Colonic mucosa (tissue), 4 donors: ENCODE results near the gene PNISR. TPM values are rescaled to one million over a fixed set of nuclear protein-coding genes. Genes with fewer than 3 reads are reported as not detected.

ENCODE experiments used
- DNase-seq: peaks from one replicate; pipeline ENCODE4 v3.0.0-alpha.2; 2020
- H3K27ac ChIP-seq: fragments of 200-600 bp; one replicate; pipeline ENCODE4 v1.8.0; 2021
- H3K27me3 ChIP-seq: fragments of 200-600 bp; one replicate; pipeline ENCODE4 v1.8.0; 2021
- H3K36me3 ChIP-seq: fragments of 200-600 bp; one replicate; pipeline ENCODE4 v1.8.0; 2021
- H3K4me1 ChIP-seq: fragments of 200-600 bp; one replicate; pipeline ENCODE4 v1.8.0; 2021; ENCODE audit warnings: mild to moderate bottlenecking
- H3K4me3 ChIP-seq: fragments of 200-600 bp; one replicate; pipeline ENCODE4 v1.8.0; 2021
- H3K9ac ChIP-seq, 2 donors: one replicate each; pipeline ENCODE4 v1.7.0; 2013; ENCODE audit warnings: control low read depth in 2 of 2, low read depth in 2 of 2, low read length in 2 of 2
- H3K9me3 ChIP-seq: fragments of 200-600 bp; one replicate; pipeline ENCODE4 v1.8.0; 2021
- intact Hi-C: fragments of 100-400 bp; cut with DNase I; formaldehyde crosslinking; loops from one replicate; pipeline ENCODE4 v1.14.1; 2022
- total RNA-seq, 2 donors: library from RNA; stranded (reverse); fragmentation: NEBNext Ultra II Directional in 1 of 2; extraction: Animal tissue kit (Norgen Biotek cat#: 25700) in 1 of 2; gene quantifications; one replicate each; pipeline ENCODE4 v1.2.1, GENCODE V29; 2021
- TF ChIP-seq, protein P1 (sequence below): fragments of 200-600 bp; IDR thresholded peaks from one replicate; pipeline ENCODE4 v1.8.0; 2022; ENCODE audit warnings: antibody characterized with exemption, mild to moderate bottlenecking
- donor health status: healthy.
- donor health status: DM: no; HTN: no; CAD: no.
- donor health status: DM: no; HTN: no; CAD: no.

Gene PNISR
- total RNA-seq, 2 donors from 2014 or later = 58.5 to 61.4 TPM

- intact Hi-C loops = no loop called here
- no peak overlapping the region for H3K4me3 ChIP-seq
- no peaks in the 10 kb centered on the region for H3K27me3 ChIP-seq
- H3K36me3 ChIP-seq = no peaks in the 10 kb centered on the region
- no peak overlapping the region for H3K27ac ChIP-seq
- H3K9ac ChIP-seq = no peak overlapping the region
- no peaks in the 10 kb centered on the region for H3K9me3 ChIP-seq
- TF ChIP-seq, protein P1, sequence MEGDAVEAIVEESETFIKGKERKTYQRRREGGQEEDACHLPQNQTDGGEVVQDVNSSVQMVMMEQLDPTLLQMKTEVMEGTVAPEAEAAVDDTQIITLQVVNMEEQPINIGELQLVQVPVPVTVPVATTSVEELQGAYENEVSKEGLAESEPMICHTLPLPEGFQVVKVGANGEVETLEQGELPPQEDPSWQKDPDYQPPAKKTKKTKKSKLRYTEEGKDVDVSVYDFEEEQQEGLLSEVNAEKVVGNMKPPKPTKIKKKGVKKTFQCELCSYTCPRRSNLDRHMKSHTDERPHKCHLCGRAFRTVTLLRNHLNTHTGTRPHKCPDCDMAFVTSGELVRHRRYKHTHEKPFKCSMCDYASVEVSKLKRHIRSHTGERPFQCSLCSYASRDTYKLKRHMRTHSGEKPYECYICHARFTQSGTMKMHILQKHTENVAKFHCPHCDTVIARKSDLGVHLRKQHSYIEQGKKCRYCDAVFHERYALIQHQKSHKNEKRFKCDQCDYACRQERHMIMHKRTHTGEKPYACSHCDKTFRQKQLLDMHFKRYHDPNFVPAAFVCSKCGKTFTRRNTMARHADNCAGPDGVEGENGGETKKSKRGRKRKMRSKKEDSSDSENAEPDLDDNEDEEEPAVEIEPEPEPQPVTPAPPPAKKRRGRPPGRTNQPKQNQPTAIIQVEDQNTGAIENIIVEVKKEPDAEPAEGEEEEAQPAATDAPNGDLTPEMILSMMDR = no peak
- no peak for DNase-seq
- H3K4me1 ChIP-seq = no peaks in the 10 kb centered on the region
These were observed 21.0 kb upstream of the PNISR start for GRCh38 chr6:99446076-99446475.

DNA sequence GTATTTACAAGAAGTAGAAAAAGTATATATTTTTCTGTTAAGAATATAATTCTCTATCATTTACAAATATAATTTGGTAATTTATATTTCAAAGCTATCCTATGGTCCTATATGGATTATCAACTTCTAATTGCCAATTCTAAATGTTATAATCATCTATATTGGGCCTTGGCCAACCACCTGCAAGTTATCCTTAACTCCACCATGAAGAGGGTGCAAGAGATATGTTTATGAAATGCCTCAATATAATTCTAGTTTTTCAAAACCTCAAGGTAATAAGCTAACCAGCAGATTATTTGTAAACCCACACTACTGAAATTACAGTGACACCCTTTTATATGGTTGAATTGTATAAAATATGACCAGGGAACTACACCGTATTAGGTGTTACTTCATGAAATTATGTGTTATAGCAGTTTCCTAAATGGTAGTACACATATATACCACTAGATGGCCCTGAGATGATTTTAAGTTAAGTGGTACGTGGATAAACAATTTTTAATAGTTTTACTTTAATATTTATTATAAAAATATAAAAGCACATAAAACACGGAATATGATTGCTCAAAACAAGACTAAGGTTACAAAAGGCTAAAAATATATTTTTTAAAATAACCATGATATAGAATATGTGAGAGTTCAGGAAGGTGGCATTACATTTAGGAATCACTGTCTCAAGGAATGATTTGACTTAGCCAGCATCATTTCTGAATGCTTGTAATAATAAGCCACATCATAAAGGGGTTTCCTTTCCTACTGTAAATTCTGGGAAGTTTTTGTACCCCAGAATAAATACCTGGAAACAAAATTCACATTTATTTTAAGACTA lies 9.8 kb upstream of the PNISR start:
- H3K9ac ChIP-seq = no peak overlapping the region

DNA sequence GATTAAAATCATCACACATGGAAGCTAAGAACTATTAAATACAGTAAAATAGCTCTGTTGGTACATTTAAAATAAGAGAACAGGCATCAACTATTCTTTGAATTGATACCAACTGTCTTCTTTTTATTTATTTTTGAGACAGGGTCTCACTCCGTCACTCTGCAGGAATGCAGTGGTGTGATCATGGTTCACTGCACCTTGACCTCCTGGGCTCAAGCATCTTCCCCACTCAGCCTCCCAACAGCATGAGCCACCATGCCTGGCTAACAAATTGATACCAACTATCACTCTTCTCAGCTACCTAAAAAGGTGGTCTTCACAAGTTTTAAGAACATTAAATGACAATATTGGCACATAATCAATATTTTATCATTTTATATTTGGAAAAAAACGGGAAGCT lies 7.8 kb upstream of the PNISR start:
- intact Hi-C loops = no loop called here
- TF ChIP-seq, protein P1 = no peak
- Histone ChIP-seq H3K27ac (no peak overlapping the region), H3K9me3 (no peaks in the 10 kb centered on the region), H3K4me3 (no peak overlapping the region), H3K27me3 (no peaks in the 10 kb centered on the region), H3K4me1 (no peaks in the 10 kb centered on the region), H3K36me3 (no peaks in the 10 kb centered on the region), H3K9ac (no peak overlapping the region)
- DNase-seq = no peak

More for the DNA sequence above, 9.8 kb upstream of the PNISR start:
- intact Hi-C loops = no loop called here
- no peaks in the 10 kb centered on the region for H3K9me3 ChIP-seq
- no peak overlapping the region for H3K4me3 ChIP-seq
- H3K36me3 ChIP-seq = no peaks in the 10 kb centered on the region
- TF ChIP-seq, protein P1 = peak; percentile 76
- no peak overlapping the region for H3K27ac ChIP-seq
- H3K4me1 ChIP-seq = no peaks in the 10 kb centered on the region
- no peaks in the 10 kb centered on the region for H3K27me3 ChIP-seq
- no peak for DNase-seq

DNA sequence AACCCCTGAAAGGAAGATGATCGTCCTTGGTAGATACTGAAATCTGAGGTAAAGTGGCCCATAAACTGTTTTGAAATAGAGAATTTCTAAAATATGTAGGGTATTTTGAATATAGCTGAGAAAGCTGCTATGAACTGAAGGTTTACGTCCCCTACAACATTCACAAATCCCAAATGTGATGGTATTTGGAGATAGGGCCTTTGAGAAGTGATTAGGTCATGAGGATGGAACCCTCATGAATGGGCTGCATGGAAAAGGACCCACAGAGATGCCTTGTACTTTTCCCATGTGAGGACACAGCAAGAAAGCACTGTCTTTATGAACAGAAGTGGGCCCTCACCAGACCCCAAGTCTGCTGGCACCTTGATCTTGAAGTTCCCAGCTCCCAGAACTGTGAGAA lies 6.8 kb upstream of the PNISR start:
- no peaks in the 10 kb centered on the region for H3K27me3 ChIP-seq
- H3K27ac ChIP-seq = no peak overlapping the region
- H3K4me3 ChIP-seq = no peak overlapping the region
- no peak overlapping the region for H3K9ac ChIP-seq
- no peak for DNase-seq
- no peaks in the 10 kb centered on the region for H3K36me3 ChIP-seq
- intact Hi-C loops = no loop called here
- H3K9me3 ChIP-seq = no peaks in the 10 kb centered on the region
- TF ChIP-seq, protein P1 = no peak
- H3K4me1 ChIP-seq = peaks cover 3% of the 10 kb centered on the region

GRCh38 chr6:99427988-99428387 lies 2.9 kb upstream of the PNISR start:
- Histone ChIP-seq H3K9me3 (no peaks in the 10 kb centered on the region), H3K27ac (no peak overlapping the region), H3K36me3 (no peaks in the 10 kb centered on the region), H3K9ac (no peak overlapping the region), H3K4me3 (no peak overlapping the region), H3K27me3 (no peaks in the 10 kb centered on the region), H3K4me1 (peaks cover 15% of the 10 kb centered on the region)
- TF ChIP-seq, protein P1 = no peak
- no peak for DNase-seq
- intact Hi-C loops = loop anchor here (5.0 to 10.0 kb wide), 2 partner anchors 87 to 96 kb away; partner anchors contain the start of gene USP45
